Liver (tissue), 9 donors: ENCODE results near the gene ZNF786. TPM values are rescaled to one million over a fixed set of nuclear protein-coding genes. Genes with fewer than 3 reads are reported as not detected.

Experiments
- DNase-seq: peaks from one replicate; pipeline ENCODE4 v3.0.0-alpha.2; 2017; ENCODE audit warnings: low spot score
- H3K27ac ChIP-seq, 2 donors: one replicate each; pipeline ENCODE4 v1.7.0; 2013; ENCODE audit warnings: inconsistent platforms in 2 of 2, low read length in 2 of 2, control low read depth in 1 of 2, low read depth in 1 of 2, mild to moderate bottlenecking in 1 of 2
- H3K27me3 ChIP-seq, 4 donors: one replicate each; pipeline versions ENCODE4 v1.6.1 to v1.7.0; 2013; ENCODE audit warnings: low read length in 3 of 4, inconsistent platforms in 1 of 4, mild to moderate bottlenecking in 1 of 4, moderate library complexity in 1 of 4; ENCODE audit not compliant: control insufficient read depth in 4 of 4, insufficient read depth in 4 of 4
- H3K36me3 ChIP-seq, 4 donors: one replicate each; pipeline versions ENCODE4 v1.6.1 to v1.7.0; 2013; ENCODE audit warnings: low read length in 3 of 4, mild to moderate bottlenecking in 3 of 4, low read depth in 1 of 4, moderate library complexity in 1 of 4; ENCODE audit not compliant: control insufficient read depth in 4 of 4, insufficient read depth in 3 of 4
- H3K4me1 ChIP-seq, 4 donors: one replicate each; pipeline versions ENCODE4 v1.6.1 to v1.7.0; 2013; ENCODE audit warnings: low read length in 3 of 4, mild to moderate bottlenecking in 3 of 4, moderate library complexity in 1 of 4; ENCODE audit not compliant: control insufficient read depth in 4 of 4, insufficient read depth in 4 of 4
- H3K4me3 ChIP-seq, 3 donors: one replicate each; pipeline versions ENCODE4 v1.6.1 to v1.7.0; 2013; ENCODE audit warnings: low read length in 3 of 3, control low read depth in 1 of 3, low read depth in 1 of 3, mild to moderate bottlenecking in 1 of 3
- H3K9ac ChIP-seq, 2 donors: one replicate each; pipeline ENCODE4 v1.7.0; 2013; ENCODE audit warnings: low read length in 2 of 2, mild to moderate bottlenecking in 2 of 2, moderate library complexity in 2 of 2, control low read depth in 1 of 2, low read depth in 1 of 2
- H3K9me3 ChIP-seq, 4 donors: one replicate each; pipeline versions ENCODE4 v1.6.1 to v1.7.0; 2013; ENCODE audit warnings: low read length in 3 of 4; ENCODE audit not compliant: control insufficient read depth in 4 of 4
- ATF3 ChIP-seq: IDR thresholded peaks from 2 replicates; pipeline ENCODE4 v1.6.1; 2016; ENCODE audit warnings: antibody characterized with exemption
- CTCF ChIP-seq: fragments of 150-350 bp; IDR thresholded peaks from 2 replicates; pipeline ENCODE4 v1.5.1; 2017; ENCODE audit warnings: improper control_type of control experiment, low read depth, low read length; ENCODE audit not compliant: missing input control
- EGR1 ChIP-seq, 2 donors: IDR thresholded peaks; 2 replicates each; pipeline ENCODE4 v1.6.1; 2016 to 2018; ENCODE audit warnings: antibody characterized with exemption in 2 of 2, low read depth in 2 of 2
- FOXA2 ChIP-seq: IDR thresholded peaks from 2 replicates; pipeline ENCODE4 v1.6.1; 2016; ENCODE audit warnings: antibody characterized with exemption
- HNF4A ChIP-seq, 2 donors: conservative IDR thresholded peaks; 2 replicates each; pipeline ENCODE4 v1.6.1; 2016; ENCODE audit warnings: antibody characterized with exemption in 2 of 2, mild to moderate bottlenecking in 2 of 2
- JUND ChIP-seq, 2 donors: IDR thresholded peaks; 2 replicates each; pipeline ENCODE4 v1.6.1; 2016; ENCODE audit warnings: antibody characterized with exemption in 2 of 2
- MAX ChIP-seq: IDR thresholded peaks from 2 replicates; pipeline ENCODE4 v1.6.1; 2016; ENCODE audit warnings: antibody characterized with exemption
- NR2F2 ChIP-seq: IDR thresholded peaks from 2 replicates; pipeline ENCODE4 v1.6.1; 2016; ENCODE audit warnings: antibody characterized with exemption
- RAD21 ChIP-seq, 2 donors: IDR thresholded peaks; 2 replicates each; pipeline ENCODE4 v1.6.1; 2016; ENCODE audit warnings: antibody characterized with exemption in 2 of 2, mild to moderate bottlenecking in 2 of 2
- REST ChIP-seq: IDR thresholded peaks from 2 replicates; pipeline ENCODE4 v1.6.1; 2016; ENCODE audit warnings: antibody characterized with exemption, mild to moderate bottlenecking
- RXRA ChIP-seq, 2 donors: IDR thresholded peaks; 2 replicates each; pipeline ENCODE4 v1.6.1; 2017 to 2018; ENCODE audit warnings: antibody characterized with exemption in 2 of 2, mild to moderate bottlenecking in 1 of 2
- TAF1 ChIP-seq: conservative IDR thresholded peaks from 2 replicates; pipeline ENCODE4 v1.6.1; 2016; ENCODE audit warnings: antibody characterized with exemption, mild to moderate bottlenecking
- YY1 ChIP-seq: IDR thresholded peaks from 2 replicates; pipeline ENCODE4 v1.6.1; 2016; ENCODE audit warnings: antibody characterized with exemption, mild to moderate bottlenecking
- ZBTB33 ChIP-seq: IDR thresholded peaks from 2 replicates; pipeline ENCODE4 v1.6.1; 2016; ENCODE audit warnings: antibody characterized with exemption
- WGBS: extraction: QIAGEN DNeasy Blood & Tissue Kit; methylation state at CpG from one replicate; pipeline ENCODE4 v1.1.7; 2013; 5-methylcytosine and 5-hydroxymethylcytosine counted together
- polyA plus RNA-seq, 2 donors: library from polyadenylated mRNA; stranded (reverse) in 1 of 2; unstranded in 1 of 2; fragments of 200-250 nt in 1 of 2; fragments of >200 nt in 1 of 2; fragmentation: Nextera tagmentation in 1 of 2; extraction: Ambion mirVana in 1 of 2; gene quantifications; one replicate each; pipeline versions ENCODE4 v1.2.1 to v1.2.3, GENCODE V29; 2013 to 2015
- total RNA-seq, 2 donors: library from RNA; depleted of rRNA; stranded (reverse); fragments of >200 nt; gene quantifications; one replicate each; pipeline ENCODE4 v1.2.3, GENCODE V29; 2014
- donor health status: healthy.
- donor health status: healthy.
- donor health status: healthy.
- donor health status: healthy.
- donor health status: healthy.

ZNF786 gene
- total and polyA plus RNA-seq, 4 donors, result 1.0 to 5.9 (median 2.3) TPM

- no peak for DNase-seq
- Histone ChIP-seq H3K9ac (no peak overlapping the region), H3K27me3 (no peaks in the 10 kb centered on the region), H3K36me3 (peaks cover 0 to 2% (median 0%) of the 10 kb centered on the region in 4 donors), H3K27ac (no peak overlapping the region), H3K9me3 (no peaks in the 10 kb centered on the region), H3K4me1 (no peaks in the 10 kb centered on the region), H3K4me3 (no peak overlapping the region)
- WGBS, result 93% methylated on average over 2 of the region's 2 CpGs
- TF ChIP-seq JUND (IDR thresholded peaks at IDR 0.05) (no peak), EGR1 (IDR thresholded peaks at IDR 0.05; ENCODE audit: low read depth in 2 of 2) (no peak), HNF4A (conservative IDR thresholded peaks at IDR 0.05) (no peak), ZBTB33 (no peak), FOXA2 (no peak), REST (no peak), MAX (no peak), YY1 (no peak), CTCF (no peak), ATF3 (no peak), TAF1 (no peak), RAD21 (IDR thresholded peaks at IDR 0.05) (no peak), RXRA (IDR thresholded peaks at IDR 0.05) (no peak)
Measured at GRCh38 chr7:149100821-149101220, 10.3 kb upstream of the ZNF786 start.

GRCh38 chr7:149099058-149099457 lies 8.5 kb upstream of the ZNF786 start:
- Histone ChIP-seq H3K36me3 (no peaks in the 10 kb centered on the region), H3K4me3 (no peak overlapping the region), H3K4me1 (no peaks in the 10 kb centered on the region), H3K9me3 (no peaks in the 10 kb centered on the region), H3K27ac (no peak overlapping the region), H3K9ac (no peak overlapping the region), H3K27me3 (no peaks in the 10 kb centered on the region)
- WGBS, result 93% methylated on average over 6 of the region's 6 CpGs
- TF ChIP-seq NR2F2, result no peak
- no peak for TF ChIP-seq CTCF
- no peak for TF ChIP-seq YY1
- no peak for DNase-seq
